Activated effector memory CD4-positive, alpha-beta T cell treated with Interleukin-2 at 50 U/mL for 16 hours (primary cell): ENCODE measurements around the gene URB1.
"Not testable (repeated sequence)": the region's sequence is repeated elsewhere in the genome, so short reads cannot be mapped to it uniquely, and the experiment has no call there.

Experiments used
- DNase-seq: peaks from one replicate; pipeline ENCODE4 v3.0.0-alpha.2; 2020

Gene URB1

DNA sequence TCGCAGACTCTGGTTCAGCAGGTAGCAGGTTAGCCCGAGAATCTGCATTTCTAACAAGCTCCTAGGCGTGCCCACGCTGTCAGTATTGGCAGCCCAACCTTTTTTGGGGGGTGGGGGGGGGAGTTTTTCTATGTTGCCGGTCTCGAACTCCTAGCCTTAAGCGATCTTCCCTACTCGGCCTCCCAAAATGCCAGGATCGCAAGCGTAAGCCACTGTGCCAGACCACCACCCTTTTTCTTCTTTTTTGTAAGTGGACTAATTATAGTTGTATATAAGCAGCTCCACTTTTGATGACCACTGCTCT is 113.5 kb downstream of the URB1 start:
- DNase-seq = no peak

- DNase-seq = peak; percentile 96
Measured at GRCh38 chr21:32278518-32279376, 114.1 kb downstream of the URB1 start, which contains the start of gene MIS18A. TSS of gene MIS18A (minus strand) at chr21:32279049. CDS start at chr21:32279014, 35 bp downstream.

DNA sequence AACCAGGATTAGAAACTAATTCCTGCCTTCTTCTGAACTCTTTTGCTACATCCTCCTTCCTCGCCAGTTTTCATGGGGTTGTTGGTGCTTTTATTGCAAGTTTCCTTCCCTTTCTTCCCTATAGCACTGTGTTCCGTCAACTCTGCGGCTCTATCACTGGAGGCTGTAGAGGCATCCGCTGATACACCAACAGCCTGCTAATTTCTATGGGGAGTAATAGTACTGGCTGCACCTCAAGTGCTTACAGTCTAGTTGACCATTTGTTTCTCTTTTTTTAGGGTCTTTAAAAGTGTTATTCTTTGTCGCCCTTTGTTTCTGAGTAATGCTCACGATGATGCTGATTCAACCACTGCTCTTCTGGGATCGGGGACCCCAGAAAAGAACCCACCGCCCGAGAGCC is 114.7 kb downstream of the URB1 start:
- DNase-seq = no peak

DNA sequence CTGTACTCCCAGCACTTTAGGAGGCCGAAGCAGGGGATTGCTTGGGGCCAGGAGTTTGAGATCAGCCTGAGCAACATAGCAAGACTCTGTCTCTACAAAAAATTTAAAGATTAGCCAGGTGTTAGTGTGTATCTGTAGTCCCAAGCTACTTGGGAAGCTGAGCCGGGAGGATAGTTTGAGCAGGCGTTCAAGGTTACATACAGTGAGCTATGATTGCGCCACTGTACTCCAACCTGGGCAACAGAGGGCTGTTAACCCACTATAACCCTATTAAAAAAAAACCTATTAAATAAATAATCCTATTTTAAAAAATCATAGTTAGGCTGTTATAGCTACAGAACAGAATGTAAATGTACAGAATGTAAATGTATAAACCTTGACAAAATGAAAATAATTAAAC is 116.1 kb downstream of the URB1 start:
- no peak for DNase-seq

DNA sequence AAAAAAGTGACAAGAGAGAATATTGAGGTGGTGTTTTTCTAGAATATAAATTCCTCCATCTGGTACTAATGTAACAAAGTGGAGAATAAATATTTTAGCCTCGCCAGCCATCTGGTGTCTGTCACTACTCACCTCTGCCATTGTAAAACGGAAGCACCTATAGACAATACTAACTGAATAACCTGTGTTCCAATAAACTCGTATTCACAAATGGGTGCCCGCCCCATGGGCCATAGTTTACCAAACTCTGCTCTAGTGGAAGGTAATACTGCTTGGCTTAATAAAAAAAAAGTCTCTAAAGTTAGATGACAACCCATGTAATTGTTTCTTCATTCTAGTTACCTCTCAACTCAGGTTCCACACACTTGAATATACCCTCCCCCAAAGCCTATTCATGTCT is 122.1 kb downstream of the URB1 start:
- DNase-seq = no peak

DNA sequence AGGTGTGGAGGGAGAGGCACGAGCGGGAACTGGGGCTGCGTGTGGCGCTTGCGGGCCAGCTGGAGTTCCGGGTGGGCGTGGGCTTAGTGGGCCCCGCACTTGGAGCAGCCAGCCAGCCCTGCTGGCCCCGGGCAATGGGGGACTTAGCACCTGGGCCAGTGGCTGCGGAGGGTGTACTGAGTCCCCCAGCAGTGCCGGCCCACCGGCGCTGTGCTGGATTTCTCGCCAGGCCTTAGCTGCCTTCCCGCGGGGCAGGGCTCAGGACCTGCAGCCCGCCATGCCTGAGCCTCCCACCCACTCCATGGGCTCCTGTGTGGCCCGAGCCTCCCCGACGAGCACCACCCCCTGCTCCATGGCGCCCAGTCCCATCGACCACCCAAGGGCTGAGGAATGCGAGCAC is 127.5 kb downstream of the URB1 start:
- not testable (repeated sequence) for DNase-seq

GRCh38 chr21:32261929-32262328 is 130.9 kb downstream of the URB1 start:
- no peak for DNase-seq
